Neuron (in vitro differentiated cells): ENCODE results near the gene TRMT6.

ENCODE experiments used
- H2AFZ ChIP-seq: one replicate; pipeline ENCODE4 v1.6.1; 2013; ENCODE audit warnings: low read depth, mild to moderate bottlenecking, inconsistent platforms, low read length, moderate library complexity
- H3K27me3 ChIP-seq: one replicate; pipeline ENCODE4 v1.6.1; 2013; ENCODE audit warnings: low read length; ENCODE audit not compliant: insufficient read depth
- H3K36me3 ChIP-seq: one replicate; pipeline ENCODE4 v1.6.1; 2013; ENCODE audit warnings: low read length; ENCODE audit not compliant: insufficient read depth
- H3K4me1 ChIP-seq: one replicate; pipeline ENCODE4 v1.6.1; 2013; ENCODE audit warnings: low read length; ENCODE audit not compliant: insufficient read depth
- H3K4me3 ChIP-seq: 2 replicates; pipeline ENCODE4 v1.5.1; 2013; ENCODE audit warnings: mild to moderate bottlenecking, low read length, moderate library complexity
- H3K9me3 ChIP-seq: one replicate; pipeline ENCODE4 v1.6.1; 2013; ENCODE audit warnings: low read length

The TRMT6 gene

GRCh38 chr20:5935384-5935783 is 14.9 kb downstream of the TRMT6 start:
- H3K36me3 ChIP-seq, result peaks cover 19% of the 10 kb centered on the region
- H3K4me1 ChIP-seq, result no peaks in the 10 kb centered on the region
- no peak overlapping the region for H2AFZ ChIP-seq
- H3K27me3 ChIP-seq, result no peaks in the 10 kb centered on the region
- H3K9me3 ChIP-seq, result no peaks in the 10 kb centered on the region
- H3K4me3 ChIP-seq, result no peak overlapping the region

- Histone ChIP-seq H3K9me3 (no peaks in the 10 kb centered on the region), H3K4me1 (no peaks in the 10 kb centered on the region), H3K27me3 (no peaks in the 10 kb centered on the region), H3K36me3 (peaks cover 5% of the 10 kb centered on the region), H3K4me3 (no peak overlapping the region), H2AFZ (no peak overlapping the region)
These were observed 16.4 kb downstream of the TRMT6 start for GRCh38 chr20:5933802-5934436.

- no peaks in the 10 kb centered on the region for H3K9me3 ChIP-seq
- no peaks in the 10 kb centered on the region for H3K27me3 ChIP-seq
- H3K4me3 ChIP-seq, result no peak overlapping the region
- H2AFZ ChIP-seq, result no peak overlapping the region
- H3K36me3 ChIP-seq, result peaks cover 3% of the 10 kb centered on the region
- no peaks in the 10 kb centered on the region for H3K4me1 ChIP-seq
These were observed 17.5 kb downstream of the TRMT6 start for GRCh38 chr20:5932796-5933195.

- no peaks in the 10 kb centered on the region for H3K9me3 ChIP-seq
These were observed 18.9 kb downstream of the TRMT6 start for GRCh38 chr20:5931411-5931810.

GRCh38 chr20:5928836-5929715 is 21.3 kb downstream of the TRMT6 start:
- no peaks in the 10 kb centered on the region for H3K4me1 ChIP-seq
- no peak overlapping the region for H2AFZ ChIP-seq
- H3K36me3 ChIP-seq, result no peaks in the 10 kb centered on the region
- H3K4me3 ChIP-seq, result no peak overlapping the region
- H3K9me3 ChIP-seq, result no peaks in the 10 kb centered on the region
- H3K27me3 ChIP-seq, result no peaks in the 10 kb centered on the region

More at GRCh38 chr20:5931411-5931810, 18.9 kb downstream of the TRMT6 start:
- Histone ChIP-seq H3K4me3 (no peak overlapping the region), H3K36me3 (no peaks in the 10 kb centered on the region), H3K4me1 (no peaks in the 10 kb centered on the region), H2AFZ (no peak overlapping the region), H3K27me3 (no peaks in the 10 kb centered on the region)

GRCh38 chr20:5927749-5928462 is 22.4 kb downstream of the TRMT6 start:
- Histone ChIP-seq H3K4me3 (no peak overlapping the region), H3K27me3 (no peaks in the 10 kb centered on the region), H2AFZ (no peak overlapping the region), H3K9me3 (no peaks in the 10 kb centered on the region), H3K36me3 (no peaks in the 10 kb centered on the region), H3K4me1 (no peaks in the 10 kb centered on the region)

GRCh38 chr20:5925551-5925950 is 24.8 kb downstream of the TRMT6 start:
- H3K36me3 ChIP-seq, result no peaks in the 10 kb centered on the region
- H3K4me3 ChIP-seq, result no peak overlapping the region
- H3K27me3 ChIP-seq, result no peaks in the 10 kb centered on the region
- no peak overlapping the region for H2AFZ ChIP-seq
- no peaks in the 10 kb centered on the region for H3K4me1 ChIP-seq
- H3K9me3 ChIP-seq, result no peaks in the 10 kb centered on the region

- Histone ChIP-seq H3K4me3 (no peak overlapping the region), H3K36me3 (no peaks in the 10 kb centered on the region), H3K27me3 (no peaks in the 10 kb centered on the region), H3K9me3 (no peaks in the 10 kb centered on the region), H2AFZ (no peak overlapping the region), H3K4me1 (no peaks in the 10 kb centered on the region)
These were observed 26.8 kb downstream of the TRMT6 start for GRCh38 chr20:5923493-5923892.

- H3K4me3 ChIP-seq, result no peak overlapping the region
- H3K36me3 ChIP-seq, result no peaks in the 10 kb centered on the region
- H3K9me3 ChIP-seq, result no peaks in the 10 kb centered on the region
- no peaks in the 10 kb centered on the region for H3K27me3 ChIP-seq
- no peak overlapping the region for H2AFZ ChIP-seq
- H3K4me1 ChIP-seq, result no peaks in the 10 kb centered on the region
These were observed 29.8 kb downstream of the TRMT6 start for GRCh38 chr20:5920581-5920980.

GRCh38 chr20:5919626-5920544 is 30.4 kb downstream of the TRMT6 start:
- Histone ChIP-seq H3K36me3 (no peaks in the 10 kb centered on the region), H3K9me3 (no peaks in the 10 kb centered on the region), H3K27me3 (no peaks in the 10 kb centered on the region), H3K4me3 (no peak overlapping the region), H2AFZ (no peak overlapping the region), H3K4me1 (no peaks in the 10 kb centered on the region)

GRCh38 chr20:5918856-5919625 is 31.3 kb downstream of the TRMT6 start:
- H3K4me3 ChIP-seq, result no peak overlapping the region
- H3K36me3 ChIP-seq, result no peaks in the 10 kb centered on the region
- H3K4me1 ChIP-seq, result no peaks in the 10 kb centered on the region
- H3K9me3 ChIP-seq, result no peaks in the 10 kb centered on the region
- no peak overlapping the region for H2AFZ ChIP-seq
- no peaks in the 10 kb centered on the region for H3K27me3 ChIP-seq

GRCh38 chr20:5914859-5915258 is 35.5 kb downstream of the TRMT6 start:
- Histone ChIP-seq H3K36me3 (no peaks in the 10 kb centered on the region), H3K27me3 (no peaks in the 10 kb centered on the region), H3K4me3 (no peak overlapping the region), H3K9me3 (no peaks in the 10 kb centered on the region), H2AFZ (no peak overlapping the region), H3K4me1 (peaks cover 13% of the 10 kb centered on the region)
